Hepatocyte (in vitro differentiated cells): ENCODE measurements around the gene SCARF1. TPM values are rescaled to one million over a fixed set of nuclear protein-coding genes. Genes with fewer than 3 reads are reported as not detected.

ENCODE experiments used
- DNase-seq: peaks from one replicate; pipeline ENCODE4 v3.0.0-alpha.2; 2016; ENCODE audit warnings: low spot score
- H2AFZ ChIP-seq: fragments of 200-600 bp; sonication (generic); 2 replicates; pipeline ENCODE4 v1.6.0; 2016; ENCODE audit warnings: antibody characterized with exemption, mild to moderate bottlenecking
- H3K27ac ChIP-seq: fragments of 200-600 bp; sonication (generic); 2 replicates; pipeline ENCODE4 v1.5.1; 2016; ENCODE audit warnings: mild to moderate bottlenecking
- H3K27me3 ChIP-seq: fragments of 200-600 bp; sonication (generic); 2 replicates; pipeline ENCODE4 v1.6.1; 2016
- H3K36me3 ChIP-seq: fragments of 200-600 bp; sonication (generic); replicated peaks from 2 replicates; pipeline ENCODE4 v1.5.1; 2016; ENCODE audit warnings: low read depth; ENCODE audit not compliant: insufficient read depth
- H3K4me1 ChIP-seq: fragments of 200-600 bp; sonication (generic); 2 replicates; pipeline ENCODE4 v1.5.1; 2016; ENCODE audit warnings: mild to moderate bottlenecking, moderate library complexity; ENCODE audit not compliant: insufficient read depth
- H3K4me2 ChIP-seq: fragments of 200-600 bp; sonication (generic); 2 replicates; pipeline ENCODE4 v1.6.0; 2016
- H3K4me3 ChIP-seq: fragments of 200-600 bp; sonication (generic); 2 replicates; pipeline ENCODE4 v1.5.1; 2016; ENCODE audit warnings: mild to moderate bottlenecking
- H3K79me2 ChIP-seq: fragments of 200-600 bp; sonication (generic); 2 replicates; pipeline ENCODE4 v1.6.0; 2017; ENCODE audit warnings: mild to moderate bottlenecking
- H3K9me2 ChIP-seq: fragments of 200-600 bp; sonication (generic); replicated peaks from 2 replicates; pipeline ENCODE4 v1.6.0; 2017; ENCODE audit warnings: mild to moderate bottlenecking; ENCODE audit not compliant: insufficient read depth
- H3K9me3 ChIP-seq: fragments of 200-600 bp; sonication (generic); 2 replicates; pipeline ENCODE4 v1.5.1; 2016; ENCODE audit warnings: low read depth, mild to moderate bottlenecking
- H4K20me1 ChIP-seq: fragments of 200-600 bp; sonication (generic); 2 replicates; pipeline ENCODE4 v1.6.0; 2016; ENCODE audit warnings: mild to moderate bottlenecking; ENCODE audit not compliant: insufficient read depth, poor library complexity, severe bottlenecking
- CTCF ChIP-seq: fragments of 200-600 bp; sonication (generic); IDR thresholded peaks from 2 replicates; pipeline ENCODE4 v1.5.1; 2016; ENCODE audit warnings: antibody characterized with exemption, mild to moderate bottlenecking; ENCODE audit not compliant: poor library complexity
- EZH2 ChIP-seq: fragments of 200-600 bp; sonication (generic); IDR thresholded peaks from 2 replicates; pipeline ENCODE4 v1.6.1; 2016; ENCODE audit warnings: antibody characterized with exemption, mild to moderate bottlenecking, borderline replicate concordance
- EZH2phosphoT487 ChIP-seq: fragments of 200-600 bp; sonication (generic); IDR thresholded peaks from one replicate; pipeline ENCODE4 v1.6.1; 2018; ENCODE audit warnings: antibody characterized with exemption, mild to moderate bottlenecking, low read depth, moderate library complexity; ENCODE audit not compliant: unreplicated experiment, severe bottlenecking
- WGBS: methylation state at CpG from one replicate; pipeline ENCODE4 v1.1.6; 2016; ENCODE audit warnings: low lambda C conversion rate; ENCODE audit errors: missing lambda C conversion rate; 5-methylcytosine and 5-hydroxymethylcytosine counted together
- polyA plus RNA-seq: library from polyadenylated mRNA; unstranded; fragments of >200 nt; fragmentation: Nextera tagmentation; extraction: Ambion mirVana; gene quantifications from 2 replicates; pipeline ENCODE4 v1.2.1, GENCODE V29; 2016
- total RNA-seq: library from RNA; depleted of rRNA; stranded (reverse); fragments of >200 nt; gene quantifications from 2 replicates; pipeline ENCODE4 v1.2.3, GENCODE V29; 2014

SCARF1 gene
- total and polyA plus RNA-seq, 2 experiments from 2014 or later = 0.93 to 2.0 TPM

- H4K20me1 ChIP-seq = no peaks in the 10 kb centered on the region
- no peak overlapping the region for H3K4me3 ChIP-seq
- H3K4me2 ChIP-seq = no peak overlapping the region
- H3K27me3 ChIP-seq = no peaks in the 10 kb centered on the region
- TF ChIP-seq EZH2phosphoT487 (no peak), CTCF (no peak), EZH2 (no peak)
- H2AFZ ChIP-seq = no peak overlapping the region
- no peaks in the 10 kb centered on the region for H3K36me3 ChIP-seq
- H3K4me1 ChIP-seq = peaks cover 6% of the 10 kb centered on the region
- H3K9me2 ChIP-seq = no peaks in the 10 kb centered on the region
- 94% methylated on average over 16 of the region's 19 CpGs for WGBS
- peak; percentile 6 for DNase-seq
- H3K27ac ChIP-seq = no peak overlapping the region
- no peaks in the 10 kb centered on the region for H3K9me3 ChIP-seq
- H3K79me2 ChIP-seq = no peaks in the 10 kb centered on the region
Measured at GRCh38 chr17:1605681-1606351, 39.7 kb downstream of the SCARF1 start.

GRCh38 chr17:1604831-1605528 is 40.6 kb downstream of the SCARF1 start:
- H4K20me1 ChIP-seq = no peaks in the 10 kb centered on the region
- no peak overlapping the region for H3K27ac ChIP-seq
- peaks cover 6% of the 10 kb centered on the region for H3K4me1 ChIP-seq
- WGBS = 77% methylated on average over 34 of the region's 35 CpGs
- DNase-seq = peak; percentile 7
- TF ChIP-seq CTCF (no peak), EZH2phosphoT487 (no peak), EZH2 (no peak)
- H2AFZ ChIP-seq = no peak overlapping the region
- H3K4me2 ChIP-seq = no peak overlapping the region
- no peaks in the 10 kb centered on the region for H3K9me3 ChIP-seq
- no peaks in the 10 kb centered on the region for H3K27me3 ChIP-seq
- no peaks in the 10 kb centered on the region for H3K79me2 ChIP-seq
- H3K9me2 ChIP-seq = no peaks in the 10 kb centered on the region
- H3K4me3 ChIP-seq = no peak overlapping the region
- H3K36me3 ChIP-seq = no peaks in the 10 kb centered on the region

- H3K4me1 ChIP-seq = peaks cover 6% of the 10 kb centered on the region
- DNase-seq = no peak
- H3K27me3 ChIP-seq = no peaks in the 10 kb centered on the region
- no peak overlapping the region for H3K4me2 ChIP-seq
- no peaks in the 10 kb centered on the region for H3K9me3 ChIP-seq
- H3K79me2 ChIP-seq = no peaks in the 10 kb centered on the region
- H4K20me1 ChIP-seq = no peaks in the 10 kb centered on the region
- TF ChIP-seq CTCF = no peak
- no peak for TF ChIP-seq EZH2
- TF ChIP-seq EZH2phosphoT487 = no peak
- H3K4me3 ChIP-seq = no peak overlapping the region
- no peak overlapping the region for H2AFZ ChIP-seq
- H3K9me2 ChIP-seq = no peaks in the 10 kb centered on the region
- 99% methylated on average over 14 of the region's 14 CpGs for WGBS
- H3K27ac ChIP-seq = no peak overlapping the region
- H3K36me3 ChIP-seq = no peaks in the 10 kb centered on the region
Measured at GRCh38 chr17:1601571-1601970, 44.0 kb downstream of the SCARF1 start.
